HuH-7.5 (cell line): ENCODE data around the gene CD38.

Source experiments
- DNase-seq: peaks from one replicate; pipeline ENCODE4 v3.0.0; 2011; ENCODE audit warnings: low spot score

The CD38 gene

DNA sequence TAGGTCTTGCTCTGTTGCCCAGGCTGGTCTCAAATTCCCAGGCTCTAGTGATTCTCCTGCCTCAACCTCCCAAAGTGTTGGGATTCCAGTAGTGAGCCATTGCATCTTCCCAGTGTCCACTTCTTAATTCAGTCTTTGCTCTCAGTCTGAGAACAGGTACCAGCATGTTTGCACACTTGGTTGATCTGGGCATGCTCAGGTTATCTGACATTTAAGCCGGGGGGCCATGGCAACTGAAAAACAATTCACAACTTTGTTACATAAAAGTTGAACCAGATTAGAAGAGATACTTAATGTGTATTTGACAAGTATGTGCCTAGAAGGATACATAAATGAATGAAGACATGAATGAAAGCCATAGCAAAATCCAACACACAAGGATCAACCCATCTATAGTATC is 121.4 kb downstream of the CD38 start:
- DNase-seq: no peak

DNA sequence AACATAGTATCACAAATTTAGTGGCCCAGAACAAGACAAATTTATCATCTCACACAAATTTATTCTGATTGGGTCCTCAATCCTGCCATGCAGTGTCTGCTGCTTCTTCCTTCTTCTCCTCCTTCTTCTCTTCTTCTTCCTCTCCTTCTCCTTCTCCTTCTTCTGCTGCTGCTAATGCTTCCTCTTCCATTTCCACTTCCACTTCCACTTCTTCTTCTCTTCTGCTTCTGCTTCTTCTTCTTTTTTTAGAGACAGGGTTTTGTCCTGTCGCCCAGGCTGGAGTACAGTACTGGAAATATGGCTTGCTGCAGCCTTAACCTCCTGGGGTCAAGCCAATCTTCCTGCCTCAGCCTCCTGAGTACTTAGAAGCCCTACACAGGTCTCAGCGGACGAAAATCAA is 122.9 kb downstream of the CD38 start:
- DNase-seq: no peak

DNA sequence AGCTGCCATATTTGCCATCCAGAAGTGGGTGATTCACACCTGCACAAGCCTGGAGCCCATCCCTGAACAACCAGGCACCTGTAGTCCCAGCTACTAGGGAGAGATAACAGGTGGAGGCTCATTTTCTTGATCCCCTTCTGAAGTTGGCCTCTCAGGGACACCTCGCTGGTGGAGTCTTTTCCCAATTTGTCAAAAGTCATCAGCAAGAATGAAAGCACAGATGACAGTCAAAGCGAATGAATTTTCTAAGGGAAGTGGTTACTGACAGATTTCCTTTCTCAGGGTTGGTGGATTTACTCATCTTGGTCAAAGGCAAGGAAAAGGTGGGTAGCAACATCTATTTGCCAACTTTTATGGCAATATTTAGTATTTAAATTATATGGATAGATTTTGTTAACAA is 123.9 kb downstream of the CD38 start:
- DNase-seq: no peak

DNA sequence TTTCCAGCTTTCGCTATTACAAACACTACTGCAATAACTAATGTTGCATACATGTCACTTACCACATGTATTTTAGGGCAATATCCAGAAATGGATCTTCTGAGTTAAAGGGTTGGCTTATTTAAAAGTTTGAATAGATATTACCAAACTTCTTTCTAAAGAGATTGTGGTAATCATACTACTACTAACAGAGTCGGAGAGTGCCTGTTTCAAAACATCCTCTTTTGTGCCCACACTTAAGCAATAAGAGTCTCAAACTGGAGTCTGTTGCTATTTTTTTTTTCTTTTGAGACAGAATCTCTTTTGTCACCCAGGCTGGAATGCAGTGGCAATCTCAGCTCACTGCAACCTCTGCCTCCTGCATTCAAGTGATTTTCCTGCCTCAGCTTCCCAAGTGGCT is 124.6 kb downstream of the CD38 start:
- no peak for DNase-seq
